NB4 (cell line): ENCODE measurements around the gene DNAI2.
"Not testable (repeated sequence)": the region's sequence is repeated elsewhere in the genome, so short reads cannot be mapped to it uniquely, and the experiment has no call there.

Experiments
- DNase-seq: peaks from one replicate; pipeline ENCODE4 v3.0.0; 2010; ENCODE audit warnings: low read depth
- H3K4me3 ChIP-seq: one replicate; pipeline ENCODE4 v1.5.1; 2011; ENCODE audit warnings: mild to moderate bottlenecking, low read depth, low read length, moderate library complexity
- CTCF ChIP-seq: IDR thresholded peaks from one replicate; pipeline ENCODE4 v1.5.1; 2012; ENCODE audit warnings: low read depth, low read length
- MAX ChIP-seq: IDR thresholded peaks from 2 replicates; pipeline ENCODE4 v1.6.1; 2011; ENCODE audit warnings: low read depth, low read length
- MYC ChIP-seq: IDR thresholded peaks from 2 replicates; pipeline ENCODE4 v1.6.1; 2011; ENCODE audit warnings: low read depth, low read length
- POLR2A ChIP-seq: IDR thresholded peaks from 2 replicates; pipeline ENCODE4 v1.6.1; 2011; ENCODE audit warnings: mild to moderate bottlenecking; ENCODE audit not compliant: insufficient read length; ENCODE audit errors: extremely low read depth

DNAI2 gene

GRCh38 chr17:74274709-74275340 lies 791 bp downstream of the DNAI2 start:
- DNase-seq, result peak; percentile 63
- TF ChIP-seq CTCF, result no peak
- 0 out of 2 replicates have a peak, but pooled peaks have one; percentile 32 for TF ChIP-seq MAX
- no peak overlapping the region for H3K4me3 ChIP-seq

GRCh38 chr17:74276051-74276476 lies 2.0 kb downstream of the DNAI2 start:
- TF ChIP-seq CTCF (no peak), MAX (no peak), POLR2A (no peak), MYC (no peak)
- no peak overlapping the region for H3K4me3 ChIP-seq
- DNase-seq, result no peak

GRCh38 chr17:74276541-74277009 lies 2.5 kb downstream of the DNAI2 start:
- no peak overlapping the region for H3K4me3 ChIP-seq
- peak; percentile 36; the same call in 1 of the 2 replicates for TF ChIP-seq MAX
- no peak for TF ChIP-seq MYC
- DNase-seq, result peak; percentile 85

- TF ChIP-seq CTCF (no peak), MAX (no peak), POLR2A (no peak), MYC (no peak)
- no peak overlapping the region for H3K4me3 ChIP-seq
- DNase-seq, result no peak
Measured at GRCh38 chr17:74277935-74278334, 3.9 kb downstream of the DNAI2 start.

GRCh38 chr17:74279617-74280016 lies 5.6 kb downstream of the DNAI2 start:
- not testable (repeated sequence) for DNase-seq, H3K4me3 ChIP-seq

GRCh38 chr17:74280093-74280513 lies 6.1 kb downstream of the DNAI2 start:
- TF ChIP-seq POLR2A, result no peak
- no peak for DNase-seq

GRCh38 chr17:74281799-74282198 lies 7.8 kb downstream of the DNAI2 start:
- DNase-seq, result no peak
- H3K4me3 ChIP-seq, result no peak overlapping the region
- TF ChIP-seq CTCF (no peak), POLR2A (no peak), MYC (no peak), MAX (no peak)

More at GRCh38 chr17:74280093-74280513, 6.1 kb downstream of the DNAI2 start:
- H3K4me3 ChIP-seq, result no peak overlapping the region

- H3K4me3 ChIP-seq, DNase-seq: not testable (repeated sequence)
Measured at GRCh38 chr17:74282274-74282586, 8.2 kb downstream of the DNAI2 start.
